Measurements from ENCODE around the gene NMB. TPM values are rescaled to one million over a fixed set of nuclear protein-coding genes. Genes with fewer than 3 reads are reported as not detected.
"Not testable (repeated sequence)": the region's sequence is repeated elsewhere in the genome, so short reads cannot be mapped to it uniquely, and the experiment has no call there.

Gene NMB
- total and polyA plus RNA-seq, 9 donors: 2.7 to 11.5 (median 7.3) TPM

GRCh38 chr15:84648539-84648938 is 9.5 kb downstream of the NMB start:
- H3K36me3 ChIP-seq: no peaks in the 10 kb centered on the region
- 57 to 62% (median 60%) methylated on average over 3 of the region's 3 CpGs for WGBS, 3 donors
- no peak overlapping the region for H3K4me3 ChIP-seq
- no peaks in the 10 kb centered on the region for H3K27me3 ChIP-seq
- DNase-seq: no peak
- TF ChIP-seq CTCF (IDR thresholded peaks at IDR 0.05) (no peak), POLR2A (IDR thresholded peaks at IDR 0.05) (no peak), EP300 (IDR thresholded peaks at IDR 0.05) (no peak)
- no peaks in the 10 kb centered on the region for H3K9me3 ChIP-seq
- intact Hi-C loops (cut with DNase I): no loop called here
- peaks cover 2% of the 10 kb centered on the region for H3K4me1 ChIP-seq (ENCODE audit: insufficient read depth)
- no peak overlapping the region for H3K27ac ChIP-seq

- intact Hi-C loops (cut with DNase I): no loop called here
- no peaks in the 10 kb centered on the region for H3K4me1 ChIP-seq (ENCODE audit: insufficient read depth)
- no peak for TF ChIP-seq EP300 (IDR thresholded peaks at IDR 0.05)
- no peak for TF ChIP-seq POLR2A (IDR thresholded peaks at IDR 0.05)
- no peak for TF ChIP-seq CTCF (IDR thresholded peaks at IDR 0.05)
- no peak overlapping the region for H3K27ac ChIP-seq
- H3K36me3 ChIP-seq: no peaks in the 10 kb centered on the region
- H3K9me3 ChIP-seq: no peaks in the 10 kb centered on the region
- H3K27me3 ChIP-seq: no peaks in the 10 kb centered on the region
- H3K4me3 ChIP-seq: no peak overlapping the region
- DNase-seq: no peak
These were observed 10.3 kb downstream of the NMB start for GRCh38 chr15:84647726-84648125.

- intact Hi-C loops (cut with DNase I): no loop called here
- Histone ChIP-seq H3K27me3 (no peaks in the 10 kb centered on the region), H3K4me1 (ENCODE audit: insufficient read depth) (no peaks in the 10 kb centered on the region), H3K36me3 (no peaks in the 10 kb centered on the region), H3K4me3 (no peak overlapping the region), H3K27ac (no peak overlapping the region), H3K9me3 (no peaks in the 10 kb centered on the region)
- no peak for DNase-seq
- TF ChIP-seq POLR2A (IDR thresholded peaks at IDR 0.05): no peak
- WGBS, 3 donors: 82 to 91% (median 83%) methylated on average over 10 of the region's 10 CpGs
These were observed 12.0 kb downstream of the NMB start for GRCh38 chr15:84645997-84646396.

- no peak for TF ChIP-seq EP300 (IDR thresholded peaks at IDR 0.05)
- WGBS, 3 donors: 90 to 91% (median 91%) methylated on average over 10 of the region's 10 CpGs
- no peak for DNase-seq
- Histone ChIP-seq H3K4me3 (no peak overlapping the region), H3K36me3 (no peaks in the 10 kb centered on the region), H3K27me3 (no peaks in the 10 kb centered on the region), H3K27ac (no peak overlapping the region), H3K4me1 (ENCODE audit: insufficient read depth) (no peaks in the 10 kb centered on the region), H3K9me3 (no peaks in the 10 kb centered on the region)
- intact Hi-C loops (cut with DNase I): no loop called here
These were observed 12.5 kb downstream of the NMB start for GRCh38 chr15:84645496-84645895.

- Histone ChIP-seq H3K27ac (no peak overlapping the region), H3K9me3 (no peaks in the 10 kb centered on the region), H3K4me3 (no peak overlapping the region), H3K4me1 (ENCODE audit: insufficient read depth) (no peaks in the 10 kb centered on the region), H3K36me3 (no peaks in the 10 kb centered on the region), H3K27me3 (no peaks in the 10 kb centered on the region)
- TF ChIP-seq EP300 (IDR thresholded peaks at IDR 0.05): no peak
- no peak for TF ChIP-seq CTCF (IDR thresholded peaks at IDR 0.05)
- TF ChIP-seq POLR2A (IDR thresholded peaks at IDR 0.05): no peak
- intact Hi-C loops (cut with DNase I): no loop called here
- no peak for DNase-seq
- 82 to 94% (median 89%) methylated on average over 6 of the region's 6 CpGs for WGBS, 3 donors
These were observed 14.2 kb downstream of the NMB start for GRCh38 chr15:84643838-84644237.

- H3K27ac ChIP-seq; H3K4me1 ChIP-seq (ENCODE audit: insufficient read depth); H3K36me3 ChIP-seq; H3K9me3 ChIP-seq; H3K27me3 ChIP-seq; intact Hi-C loops (cut with DNase I); DNase-seq; H3K4me3 ChIP-seq: not testable (repeated sequence)
- WGBS, 3 donors: 46 to 80% (median 51%) methylated on average over 2 of the region's 2 CpGs
These were observed 15.4 kb downstream of the NMB start for GRCh38 chr15:84642640-84643039.

GRCh38 chr15:84641871-84642270 is 16.1 kb downstream of the NMB start:
- H3K4me1 ChIP-seq (ENCODE audit: insufficient read depth); H3K4me3 ChIP-seq; DNase-seq; H3K27ac ChIP-seq; H3K9me3 ChIP-seq; H3K27me3 ChIP-seq; intact Hi-C loops (cut with DNase I); H3K36me3 ChIP-seq: not testable (repeated sequence)
- 87 to 88% (median 87%) methylated on average over 9 of the region's 9 CpGs for WGBS, 3 donors
